Caco-2 (cell line): ENCODE measurements around the gene DOCK3. TPM values are rescaled to one million over a fixed set of nuclear protein-coding genes. Genes with fewer than 3 reads are reported as not detected.
"Not testable (repeated sequence)": the region's sequence is repeated elsewhere in the genome, so short reads cannot be mapped to it uniquely, and the experiment has no call there.

ENCODE experiments used
- BruUV-seq: library from RNA; stranded (reverse); fragments of 400-500 nt; replicated peaks from 2 replicates; lab custom pipeline; 2021; lab: Mats Ljungman, UMichigan
- CTCF ChIA-PET: fragments of 300-600 bp; sonication (Branson Sonifier 250); formaldehyde crosslinking; loops from one replicate; lab custom pipeline; 2022; ENCODE audit warnings: antibody characterized with exemption; lab: Charles Lee
- POLR2A ChIA-PET: fragments of 300-600 bp; sonication (Branson Sonifier 250); formaldehyde crosslinking; loops from one replicate; lab custom pipeline; 2022; ENCODE audit warnings: antibody characterized with exemption; lab: Charles Lee
- DNase-seq, 2 experiments: peaks; one replicate each; pipeline versions ENCODE4 v3.0.0 to v3.0.0-alpha.2; 2020 to 2022
- H3K27me3 ChIP-seq: replicated peaks from 2 replicates; pipeline ENCODE4 v1.6.0; 2011; ENCODE audit warnings: low read length; ENCODE audit not compliant: control insufficient read depth, insufficient read depth
- H3K36me3 ChIP-seq: 2 replicates; pipeline ENCODE4 v1.5.1; 2011; ENCODE audit warnings: low read length; ENCODE audit not compliant: control insufficient read depth, insufficient read depth
- H3K4me1 ChIP-seq: fragments of 250-450 bp; sonication (Bioruptor Pico); 2 replicates; pipeline ENCODE4 v1.5.1; 2020; ENCODE audit warnings: mild to moderate bottlenecking
- H3K4me3 ChIP-seq: 2 replicates; pipeline ENCODE4 v1.5.1; 2011; ENCODE audit warnings: low read depth, mild to moderate bottlenecking, control low read depth, low read length
- H3K9me3 ChIP-seq: fragments of 250-450 bp; sonication (Bioruptor Pico); 2 replicates; pipeline ENCODE4 v1.5.1; 2020; ENCODE audit warnings: mild to moderate bottlenecking, moderate library complexity
- H3K27ac Mint-ChIP-seq: one replicate; pipeline ENCODE4 v1.8.0; 2022; ENCODE audit warnings: mixed read lengths; ENCODE audit not compliant: unreplicated experiment
- H3K27me3 Mint-ChIP-seq: one replicate; pipeline ENCODE4 v1.8.0; 2022; ENCODE audit warnings: mixed read lengths; ENCODE audit not compliant: insufficient read depth, unreplicated experiment
- H3K36me3 Mint-ChIP-seq: one replicate; pipeline ENCODE4 v1.8.0; 2022; ENCODE audit warnings: mild to moderate bottlenecking, mixed read lengths; ENCODE audit not compliant: insufficient read depth, unreplicated experiment
- H3K4me1 Mint-ChIP-seq: one replicate; pipeline ENCODE4 v1.8.0; 2022; ENCODE audit warnings: low read depth, mixed read lengths; ENCODE audit not compliant: unreplicated experiment
- H3K4me3 Mint-ChIP-seq: one replicate; pipeline ENCODE4 v1.8.0; 2022; ENCODE audit warnings: mild to moderate bottlenecking, moderate library complexity, mixed read lengths; ENCODE audit not compliant: unreplicated experiment
- H3K9me3 Mint-ChIP-seq: one replicate; pipeline ENCODE4 v1.8.0; 2022; ENCODE audit warnings: mixed read lengths; ENCODE audit not compliant: unreplicated experiment
- CTCF ChIP-seq, 2 experiments: fragments of 200-600 bp in 1 of 2; IDR thresholded peaks; 1 replicate in 1 of 2; 2 replicates in 1 of 2; pipeline versions ENCODE4 v1.5.1 to v1.8.0; 2011 to 2022; ENCODE audit warnings: antibody characterized with exemption in 1 of 2, control low read depth in 1 of 2, inconsistent platforms in 1 of 2, low read depth in 1 of 2, low read length in 1 of 2, mild to moderate bottlenecking in 1 of 2, moderate library complexity in 1 of 2; ENCODE audit not compliant: insufficient read depth in 1 of 2, severe bottlenecking in 1 of 2, unreplicated experiment in 1 of 2
- intact Hi-C: fragments of 100-400 bp; cut with micrococcal nuclease; formaldehyde crosslinking; loops from one replicate; pipeline ENCODE4 v1.10.0; 2022; ENCODE audit not compliant: unreplicated experiment
- total RNA-seq: library from RNA; stranded (reverse); gene quantifications from 2 replicates; pipeline ENCODE4 v1.2.3, GENCODE V29; 2022

DOCK3 gene
- total RNA-seq, 1 experiment from 2014 or later = 0.05 TPM

- BruUV-seq = no TSS peak
- peaks cover 51% of the 10 kb centered on the region for H3K36me3 Mint-ChIP-seq
- H3K4me3 ChIP-seq = peak overlapping the region; percentile 75
- H3K9me3 Mint-ChIP-seq = no peaks in the 10 kb centered on the region
- peak overlapping the region; percentile 96 for H3K4me3 Mint-ChIP-seq
- H3K36me3 ChIP-seq = peaks cover 1% of the 10 kb centered on the region
- H3K9me3 ChIP-seq = no peaks in the 10 kb centered on the region
- DNase-seq = no peak
- no peaks in the 10 kb centered on the region for H3K27me3 Mint-ChIP-seq
- CTCF ChIA-PET = interaction anchor here (0.6 to 1.9 kb wide), 8 partner anchors 52 to 769 kb away, joined by 3 to 12 read pairs (median 3); partner anchors contain the start of genes DCAF1 and MAPKAPK3
- H3K4me1 Mint-ChIP-seq = peaks cover 23% of the 10 kb centered on the region
- POLR2A ChIA-PET = interaction anchor here (0.5 to 1.5 kb wide), 17 partner anchors 10 to 1037 kb away, joined by 3 to 13 read pairs (median 3); partner anchors contain the start of genes ACY1, CYB561D2, DCAF1 and GRM2
- H3K4me1 ChIP-seq = peaks cover 49% of the 10 kb centered on the region
- TF ChIP-seq CTCF (IDR thresholded peaks at IDR 0.05; ENCODE audit: insufficient read depth in 1 of 2, low read depth in 1 of 2, low read length in 1 of 2, severe bottlenecking in 1 of 2, unreplicated experiment in 1 of 2) = no peak
- peak overlapping the region; percentile 93 for H3K27ac Mint-ChIP-seq
- H3K27me3 ChIP-seq = no peaks in the 10 kb centered on the region
- intact Hi-C loops = no loop called here
Measured at GRCh38 chr3:51385621-51386091, 710.9 kb downstream of the DOCK3 start.

GRCh38 chr3:51386159-51386851, 711.6 kb downstream of the DOCK3 start:
- Histone ChIP-seq H3K9me3 (no peaks in the 10 kb centered on the region), H3K27me3 (no peaks in the 10 kb centered on the region), H3K36me3 (peaks cover 1% of the 10 kb centered on the region), H3K4me3 (peak overlapping the region; percentile 75), H3K4me1 (peaks cover 51% of the 10 kb centered on the region)
- no peaks in the 10 kb centered on the region for H3K9me3 Mint-ChIP-seq
- H3K36me3 Mint-ChIP-seq = peaks cover 55% of the 10 kb centered on the region
- H3K27me3 Mint-ChIP-seq = no peaks in the 10 kb centered on the region
- peak overlapping the region; percentile 96 for H3K4me3 Mint-ChIP-seq
- no peak for TF ChIP-seq CTCF (IDR thresholded peaks at IDR 0.05; ENCODE audit: insufficient read depth in 1 of 2, low read depth in 1 of 2, low read length in 1 of 2, severe bottlenecking in 1 of 2, unreplicated experiment in 1 of 2)
- H3K27ac Mint-ChIP-seq = peak overlapping the region; percentile 93
- ChIA-PET POLR2A (interaction anchor here (1.0 to 1.5 kb wide), 5 partner anchors 9 to 817 kb away, joined by 3 to 13 read pairs (median 4); partner anchors contain the start of genes ACY1, DCAF1 and HEMK1), CTCF (interaction anchor here (1.1 to 1.9 kb wide), 2 partner anchors 114 to 770 kb away, joined by 3 to 12 read pairs; partner anchors contain the start of genes DCAF1 and MAPKAPK3)
- intact Hi-C loops = no loop called here
- TSS peak; percentile 45 for BruUV-seq
- peaks cover 23% of the 10 kb centered on the region for H3K4me1 Mint-ChIP-seq
- no peak for DNase-seq

- H3K9me3 ChIP-seq = no peaks in the 10 kb centered on the region
- DNase-seq = no peak
- peaks cover 51% of the 10 kb centered on the region for H3K4me1 ChIP-seq
- no peak for TF ChIP-seq CTCF (IDR thresholded peaks at IDR 0.05; ENCODE audit: insufficient read depth in 1 of 2, low read depth in 1 of 2, low read length in 1 of 2, severe bottlenecking in 1 of 2, unreplicated experiment in 1 of 2)
- peaks cover 1% of the 10 kb centered on the region for H3K36me3 ChIP-seq
- Mint-ChIP-seq H3K36me3 (peaks cover 58% of the 10 kb centered on the region), H3K4me1 (peaks cover 23% of the 10 kb centered on the region), H3K27ac (no peak overlapping the region), H3K27me3 (no peaks in the 10 kb centered on the region), H3K4me3 (peak overlapping the region; percentile 96), H3K9me3 (no peaks in the 10 kb centered on the region)
- no peaks in the 10 kb centered on the region for H3K27me3 ChIP-seq
- intact Hi-C loops = no loop called here
- CTCF ChIA-PET = no interaction called here
- no peak overlapping the region for H3K4me3 ChIP-seq
- POLR2A ChIA-PET = no interaction called here
- BruUV-seq = no TSS peak
Measured at GRCh38 chr3:51386852-51387229, 712.1 kb downstream of the DOCK3 start.

GRCh38 chr3:51387281-51387680, 712.6 kb downstream of the DOCK3 start:
- H3K4me1 ChIP-seq = peaks cover 54% of the 10 kb centered on the region
- POLR2A ChIA-PET, H3K9me3 ChIP-seq, H3K36me3 ChIP-seq, H3K27me3 Mint-ChIP-seq, H3K27me3 ChIP-seq, BruUV-seq, intact Hi-C loops, H3K4me3 ChIP-seq, H3K9me3 Mint-ChIP-seq, H3K27ac Mint-ChIP-seq, DNase-seq, CTCF ChIA-PET: not testable (repeated sequence)
- H3K36me3 Mint-ChIP-seq = peaks cover 63% of the 10 kb centered on the region
- peaks cover 23% of the 10 kb centered on the region for H3K4me1 Mint-ChIP-seq
- peak overlapping the region; percentile 15 for H3K4me3 Mint-ChIP-seq
